Parathyroid adenoma (tissue), 2 donors: ENCODE data around the gene RBM44.

Source experiments
- H2AFZ ChIP-seq: fragments of 300-600 bp; sonication (generic); one replicate; pipeline ENCODE4 v1.7.0; 2017; ENCODE audit warnings: antibody characterized with exemption, mild to moderate bottlenecking
- H3K27ac ChIP-seq: fragments of 300-600 bp; sonication (generic); one replicate; pipeline ENCODE4 v1.7.0; 2017
- H3K27me3 ChIP-seq: fragments of 300-600 bp; sonication (generic); one replicate; pipeline ENCODE4 v1.7.0; 2017; ENCODE audit warnings: low read length; ENCODE audit not compliant: control insufficient read depth, insufficient read depth
- H3K36me3 ChIP-seq: fragments of 300-600 bp; sonication (generic); one replicate; pipeline ENCODE4 v1.7.0; 2017; ENCODE audit warnings: low read length; ENCODE audit not compliant: control insufficient read depth, insufficient read depth
- H3K4me1 ChIP-seq: fragments of 300-600 bp; sonication (generic); one replicate; pipeline ENCODE4 v1.7.0; 2017; ENCODE audit warnings: control low read depth
- H3K4me2 ChIP-seq: fragments of 300-600 bp; sonication (generic); one replicate; pipeline ENCODE4 v1.7.0; 2017; ENCODE audit warnings: low read length
- H3K4me3 ChIP-seq: fragments of 300-600 bp; sonication (generic); one replicate; pipeline ENCODE4 v1.7.0; 2017; ENCODE audit warnings: low read depth, low read length
- H3K79me2 ChIP-seq: fragments of 300-600 bp; sonication (generic); one replicate; pipeline ENCODE4 v1.7.0; 2017; ENCODE audit warnings: control low read depth
- H3K9ac ChIP-seq: fragments of 300-600 bp; sonication (generic); one replicate; pipeline ENCODE4 v1.7.0; 2017; ENCODE audit warnings: mild to moderate bottlenecking
- H3K9me3 ChIP-seq: fragments of 300-600 bp; sonication (generic); one replicate; pipeline ENCODE4 v1.7.0; 2017; ENCODE audit warnings: low read length; ENCODE audit not compliant: control insufficient read depth
- CTCF ChIP-seq: fragments of 300-600 bp; sonication (generic); IDR thresholded peaks from one replicate; pipeline ENCODE4 v1.7.0; 2017; ENCODE audit warnings: antibody characterized with exemption, mild to moderate bottlenecking
- donor health status: primary hyperparathyroidism.

The RBM44 gene

GRCh38 chr2:237885931-237886684, 87.5 kb downstream of the RBM44 start:
- H3K27me3 ChIP-seq: no peaks in the 10 kb centered on the region
- no peak overlapping the region for H3K4me3 ChIP-seq
- no peaks in the 10 kb centered on the region for H3K36me3 ChIP-seq
- no peak overlapping the region for H3K27ac ChIP-seq
- no peaks in the 10 kb centered on the region for H3K79me2 ChIP-seq
- no peak for TF ChIP-seq CTCF
- H3K4me2 ChIP-seq: no peak overlapping the region
- H3K9ac ChIP-seq: no peak overlapping the region
- no peak overlapping the region for H2AFZ ChIP-seq
- H3K4me1 ChIP-seq: no peaks in the 10 kb centered on the region
- no peaks in the 10 kb centered on the region for H3K9me3 ChIP-seq

- Histone ChIP-seq H3K79me2 (no peaks in the 10 kb centered on the region), H3K27me3 (no peaks in the 10 kb centered on the region), H3K36me3 (no peaks in the 10 kb centered on the region), H3K4me3 (no peak overlapping the region), H3K4me2 (no peak overlapping the region), H3K9ac (no peak overlapping the region), H3K27ac (no peak overlapping the region), H3K9me3 (no peaks in the 10 kb centered on the region), H3K4me1 (no peaks in the 10 kb centered on the region), H2AFZ (no peak overlapping the region)
- no peak for TF ChIP-seq CTCF
Measured at GRCh38 chr2:237886685-237887481, 88.3 kb downstream of the RBM44 start.

- Histone ChIP-seq H3K27me3 (no peaks in the 10 kb centered on the region), H3K4me2 (no peak overlapping the region), H3K4me1 (no peaks in the 10 kb centered on the region), H3K4me3 (no peak overlapping the region), H3K36me3 (no peaks in the 10 kb centered on the region), H2AFZ (no peak overlapping the region), H3K9me3 (no peaks in the 10 kb centered on the region), H3K9ac (no peak overlapping the region), H3K79me2 (no peaks in the 10 kb centered on the region), H3K27ac (no peak overlapping the region)
- no peak for TF ChIP-seq CTCF
Measured at GRCh38 chr2:237888389-237888788, 89.8 kb downstream of the RBM44 start.

GRCh38 chr2:237889016-237889415, 90.4 kb downstream of the RBM44 start:
- Histone ChIP-seq H3K79me2 (no peaks in the 10 kb centered on the region), H3K9me3 (no peaks in the 10 kb centered on the region), H3K4me2 (no peak overlapping the region), H3K36me3 (no peaks in the 10 kb centered on the region), H3K9ac (no peak overlapping the region), H3K27ac (no peak overlapping the region), H3K4me3 (no peak overlapping the region), H3K27me3 (no peaks in the 10 kb centered on the region), H2AFZ (no peak overlapping the region), H3K4me1 (no peaks in the 10 kb centered on the region)
- TF ChIP-seq CTCF: no peak
